HG02642 (cell line): ENCODE data around the gene TMOD4.

Source experiments
- ATAC-seq: cut with Tn5 transposase; IDR thresholded peaks from one replicate; pipeline ENCODE4 v1.9.1; 2021; ENCODE audit warnings: mild to moderate bottlenecking; ENCODE audit not compliant: unreplicated experiment, poor library complexity

The TMOD4 gene

GRCh38 chr1:151176514-151177045 lies 799 bp upstream of the TMOD4 start:
- no peak for ATAC-seq

DNA sequence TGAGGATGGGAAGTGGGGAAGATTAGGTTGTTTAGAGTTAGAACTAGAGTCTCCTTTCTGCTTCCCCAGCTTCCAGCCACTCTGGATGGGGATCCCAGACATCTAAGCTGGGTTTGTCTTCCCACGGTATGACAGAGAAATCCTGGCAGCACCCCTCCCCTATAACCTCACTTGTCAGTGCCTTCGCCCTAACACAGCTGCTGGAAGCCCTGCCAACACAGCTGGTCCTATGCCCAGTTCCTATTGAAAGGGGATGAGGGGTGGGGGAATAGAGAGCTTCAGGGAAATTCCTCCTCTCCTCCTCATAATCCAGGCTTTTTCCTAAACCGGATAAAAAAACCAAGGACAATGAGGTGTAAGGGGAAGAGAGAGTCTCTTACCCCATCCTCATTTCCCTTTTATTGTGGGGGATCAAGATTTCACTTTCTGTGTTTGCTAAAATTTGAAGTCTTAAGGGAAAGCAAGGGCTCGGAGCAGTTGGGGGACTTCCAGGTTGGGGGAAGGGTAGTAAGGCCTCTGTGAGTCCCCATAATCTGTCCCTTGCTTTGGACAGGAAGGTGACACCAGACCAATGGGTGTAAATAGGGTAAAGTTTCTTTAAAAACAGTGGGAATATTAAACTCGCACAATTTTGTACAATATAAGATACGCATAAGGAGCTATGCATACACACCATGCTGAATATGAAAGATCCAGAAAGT lies 590 bp downstream of the TMOD4 start:
- ATAC-seq = no peak

DNA sequence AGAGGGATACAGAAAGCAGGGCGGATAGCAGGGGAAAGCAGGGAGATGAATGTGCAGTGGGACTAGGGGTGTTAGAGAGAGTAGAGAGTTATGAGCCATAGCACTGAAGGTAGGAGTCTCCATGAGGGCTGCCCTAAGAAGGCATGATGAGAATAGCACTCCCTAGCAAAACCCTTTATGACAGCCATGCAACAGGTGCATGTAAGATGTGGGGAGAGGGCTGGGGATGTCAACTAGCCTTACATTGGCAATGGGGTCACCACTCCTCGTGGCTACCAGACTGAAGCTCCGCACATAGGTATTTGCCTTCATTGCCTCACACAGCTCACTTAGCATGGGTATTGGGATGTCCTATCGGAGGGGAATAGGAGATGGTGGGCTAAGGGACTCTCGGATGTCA lies 4.6 kb downstream of the TMOD4 start:
- no peak for ATAC-seq

DNA sequence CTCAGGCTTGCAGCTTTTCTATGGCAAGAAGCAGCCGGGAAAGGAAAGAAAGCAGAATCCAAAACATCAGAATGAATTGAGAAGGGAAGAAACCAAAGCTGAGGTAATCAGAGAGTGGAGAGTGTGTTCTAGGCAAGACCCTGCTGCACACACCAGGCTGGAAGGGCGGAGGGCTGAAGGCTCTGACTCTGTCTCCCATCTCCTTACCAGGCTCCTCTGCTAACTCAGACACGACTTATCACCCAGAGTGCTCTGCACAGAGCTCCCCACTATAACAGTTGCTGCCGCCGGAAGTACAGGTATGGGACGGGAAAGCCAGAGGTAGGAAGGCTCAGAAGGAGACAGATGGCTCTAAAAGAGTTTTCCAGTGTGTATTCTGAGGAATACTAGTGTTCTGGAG lies 8.7 kb downstream of the TMOD4 start:
- ATAC-seq = no peak

- no peak for ATAC-seq
Observed at GRCh38 chr1:151166505-151166956, 9.2 kb downstream of the TMOD4 start.

DNA sequence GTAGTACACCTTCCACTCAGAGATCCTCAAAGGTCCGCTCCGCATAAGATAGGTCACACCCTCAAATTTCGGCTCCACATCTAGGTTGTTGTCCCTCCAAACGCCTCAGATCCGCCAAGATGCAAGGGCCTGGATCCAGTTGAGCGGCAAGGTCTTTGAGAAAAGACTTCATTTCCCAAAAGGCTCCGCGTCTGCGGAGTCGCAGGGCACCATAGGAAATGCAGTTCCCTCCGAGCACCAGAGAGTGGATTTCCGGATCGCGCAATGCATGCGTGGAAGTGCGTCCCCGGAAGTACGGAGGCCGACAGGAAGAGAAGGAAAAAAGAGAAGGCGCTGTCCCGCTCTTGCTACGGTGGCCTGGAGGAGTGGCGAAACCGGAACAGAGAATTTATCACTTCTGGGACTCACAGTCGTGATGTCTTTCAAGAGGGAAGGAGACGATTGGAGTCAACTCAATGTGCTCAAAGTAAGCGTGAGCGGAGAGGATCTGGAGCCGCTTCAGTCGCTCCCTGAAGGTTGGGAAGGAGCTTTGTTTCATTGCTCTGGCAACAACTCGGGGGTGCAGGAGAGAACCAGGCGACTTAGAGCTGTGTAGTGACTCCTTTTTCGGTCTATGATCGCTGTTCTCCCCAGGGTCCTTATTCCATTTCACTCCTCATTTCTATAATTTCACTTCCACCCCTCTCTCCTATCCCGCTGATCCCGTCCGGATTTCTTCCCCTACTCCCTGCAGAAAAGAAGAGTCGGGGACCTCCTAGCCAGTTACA lies 9.9 kb downstream of the TMOD4 start, which contains the start of the genes LYSMD1 and SCNM1:
Gene LYSMD1, minus strand, starts transcription at position 165 of the 767 bp plus-strand sequence. CDS start 644 bp downstream, outside the sequence.
Gene SCNM1, plus strand, starts transcription at position 407 of the 767 bp plus-strand sequence. Its CDS starts 9 bp downstream, at position 416.
- peak; percentile 88 for ATAC-seq

DNA sequence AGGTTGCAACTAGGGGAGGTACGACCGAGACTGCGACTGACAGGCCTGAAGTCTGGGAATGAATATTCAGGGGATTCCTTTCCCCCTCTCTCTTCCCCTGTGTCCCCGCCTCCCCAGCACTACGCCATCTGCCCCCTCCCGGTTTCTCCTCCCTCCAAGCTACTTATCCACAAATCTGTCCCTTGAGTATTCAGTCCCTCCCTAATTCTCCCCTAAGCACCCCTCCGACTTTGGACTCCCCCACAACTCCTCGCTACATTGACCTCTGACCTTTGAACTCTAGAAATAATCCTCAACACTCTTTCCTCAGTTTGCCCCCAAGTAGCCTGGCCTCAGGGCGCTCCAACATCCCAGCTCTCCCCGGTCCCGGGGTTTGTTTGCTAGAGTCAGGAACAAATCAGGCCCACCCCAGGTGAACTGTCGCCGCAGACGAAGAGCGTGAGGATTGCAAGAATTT lies 10.5 kb downstream of the TMOD4 start:
- no peak for ATAC-seq

DNA sequence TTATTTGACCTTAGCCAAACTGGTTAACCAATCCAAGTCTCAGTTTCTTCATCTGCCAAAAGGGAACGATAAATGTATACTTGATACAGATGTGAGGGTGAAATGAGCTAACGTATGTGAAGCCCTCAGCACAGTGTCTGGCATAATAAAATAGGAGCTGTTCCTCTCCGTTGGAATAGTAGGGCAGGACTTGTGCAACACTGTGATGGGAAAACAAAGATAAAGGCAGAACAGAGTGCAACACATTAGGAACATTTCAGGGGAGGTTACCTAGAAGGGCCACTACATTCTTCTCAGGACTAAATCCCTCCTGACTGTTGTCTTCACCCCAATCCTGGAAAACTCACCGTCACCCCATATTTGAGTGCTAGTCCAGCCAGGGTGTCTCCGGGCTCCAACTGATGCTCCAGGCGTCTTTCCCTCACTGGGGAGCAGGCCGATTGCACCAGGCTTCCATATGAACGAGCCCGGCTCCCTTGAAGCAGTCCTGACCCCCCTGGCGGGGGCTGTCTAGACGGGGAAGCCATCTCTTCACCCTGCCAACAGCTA lies 11.0 kb downstream of the TMOD4 start:
- ATAC-seq = no peak

DNA sequence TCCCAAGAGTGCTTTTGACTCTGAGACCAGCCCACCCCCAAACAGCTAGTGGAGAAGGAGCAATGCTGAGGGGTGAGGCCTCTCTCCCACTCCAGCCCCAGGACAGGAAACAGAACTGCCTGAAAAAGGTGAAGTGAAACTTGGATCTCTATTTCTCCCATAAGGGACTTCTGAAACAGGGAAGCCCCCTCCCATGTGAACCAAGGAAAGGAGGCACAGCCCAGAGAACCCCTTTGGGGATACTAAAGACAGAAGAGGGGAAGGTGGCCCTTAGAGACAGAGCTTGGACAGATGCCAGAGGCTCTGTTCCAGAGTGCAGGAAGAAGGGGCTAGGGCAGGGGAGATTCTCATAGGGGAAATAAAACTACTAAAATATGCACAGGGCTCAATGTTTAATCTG lies 16.4 kb downstream of the TMOD4 start:
- ATAC-seq = no peak

DNA sequence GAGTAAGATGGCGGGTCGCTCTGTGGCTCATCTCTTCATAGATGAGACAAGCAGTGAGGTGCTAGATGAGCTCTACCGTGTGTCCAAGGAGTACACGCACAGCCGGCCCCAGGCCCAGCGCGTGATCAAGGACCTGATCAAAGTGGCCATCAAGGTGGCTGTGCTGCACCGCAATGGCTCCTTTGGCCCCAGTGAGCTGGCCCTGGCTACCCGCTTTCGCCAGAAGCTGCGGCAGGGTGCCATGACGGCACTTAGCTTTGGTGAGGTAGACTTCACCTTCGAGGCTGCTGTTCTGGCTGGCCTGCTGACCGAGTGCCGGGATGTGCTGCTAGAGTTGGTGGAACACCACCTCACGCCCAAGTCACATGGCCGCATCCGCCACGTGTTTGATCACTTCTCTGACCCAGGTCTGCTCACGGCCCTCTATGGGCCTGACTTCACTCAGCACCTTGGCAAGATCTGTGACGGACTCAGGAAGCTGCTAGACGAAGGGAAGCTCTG lies 17.0 kb downstream of the TMOD4 start:
- no peak for ATAC-seq

DNA sequence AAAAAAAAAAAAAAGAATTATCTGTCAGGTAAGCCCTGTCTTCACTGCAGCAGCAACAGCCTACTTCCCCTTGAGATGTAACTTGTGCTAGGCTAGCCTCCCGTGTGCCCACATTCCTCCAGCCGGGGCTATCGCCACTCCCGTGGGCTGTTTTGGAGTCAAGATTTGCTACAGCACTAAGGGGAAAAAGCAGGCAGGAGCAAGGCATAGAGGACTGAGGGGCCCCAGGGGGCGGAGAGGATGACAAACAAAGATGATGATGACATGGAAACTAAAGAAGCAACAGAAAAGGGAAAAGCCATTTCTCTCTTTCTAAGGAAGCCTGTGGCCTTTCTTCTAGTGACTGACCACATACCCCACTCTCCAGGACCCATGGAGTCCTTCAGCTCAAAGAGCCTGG lies 17.5 kb downstream of the TMOD4 start:
- no peak for ATAC-seq

DNA sequence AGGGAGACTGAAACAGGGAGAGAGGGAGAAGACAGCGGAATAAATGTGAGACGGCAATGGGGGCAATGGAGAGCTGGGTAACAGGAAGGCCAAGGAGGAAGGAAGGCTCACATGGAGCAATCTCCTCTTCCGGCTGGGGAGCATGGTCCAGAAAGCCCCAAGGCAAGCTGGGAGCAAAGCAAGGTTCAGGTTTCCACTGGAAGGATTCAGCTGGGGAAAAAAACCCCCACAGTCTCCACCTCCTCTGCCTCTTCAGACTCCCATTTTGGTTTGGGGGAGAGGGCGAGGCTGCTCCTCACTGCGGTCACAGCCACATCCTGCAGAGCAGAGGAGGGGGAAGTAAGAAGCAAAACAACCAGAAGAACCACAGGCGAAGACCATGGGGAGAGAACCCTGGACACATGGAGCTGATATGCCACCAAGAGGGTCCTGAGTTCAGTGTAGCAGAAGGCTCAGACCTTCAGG lies 18.7 kb downstream of the TMOD4 start:
- ATAC-seq = peak; percentile 26

DNA sequence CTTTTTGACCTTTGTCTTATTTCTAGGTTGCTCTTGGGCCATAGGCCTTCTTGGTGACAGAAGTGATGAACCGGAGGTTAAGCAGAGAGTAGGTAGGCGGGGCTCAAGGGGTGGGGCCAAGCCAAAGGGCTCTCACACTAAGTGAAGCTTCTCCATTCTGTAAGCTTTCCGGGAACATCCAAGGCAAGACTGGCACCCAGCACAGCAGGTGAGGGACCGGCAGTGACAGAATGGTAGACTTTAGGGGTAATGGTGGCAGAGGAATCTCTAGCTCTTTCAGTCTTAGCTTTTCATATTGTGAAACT lies 19.3 kb downstream of the TMOD4 start, which contains the start of gene TNFAIP8L2:
Gene TNFAIP8L2, plus strand, starts transcription at position 135 of the 305 bp plus-strand sequence. CDS start 2,049 bp downstream, outside the sequence.
- ATAC-seq = peak; percentile 69

DNA sequence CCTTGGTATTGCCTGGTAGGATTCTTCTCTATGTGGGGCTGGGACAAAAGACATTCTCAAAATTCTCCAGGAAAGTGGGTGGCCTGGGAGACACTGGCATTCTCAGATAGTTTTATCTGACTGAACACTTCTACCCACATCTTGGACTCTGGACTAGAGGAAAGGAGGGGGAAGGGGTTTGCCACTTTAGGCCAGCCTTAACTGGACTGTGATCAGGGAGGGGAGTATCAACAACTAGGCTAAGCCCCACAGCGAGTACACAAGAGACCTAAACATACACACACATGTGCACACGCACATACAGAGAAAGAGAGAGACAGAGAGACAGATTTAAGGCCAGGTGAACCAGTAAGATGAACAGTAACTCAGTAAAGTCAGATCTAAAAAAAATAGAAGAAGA lies 28.1 kb downstream of the TMOD4 start:
- ATAC-seq = no peak

GRCh38 chr1:151147132-151147503 lies 28.7 kb downstream of the TMOD4 start:
- peak; percentile 4 for ATAC-seq

GRCh38 chr1:151146412-151147131 lies 29.2 kb downstream of the TMOD4 start, which contains the start of gene SEMA6C:
TSS of gene SEMA6C (minus strand) at chr1:151146631. CDS start at chr1:151142621, 4,010 bp downstream.
- ATAC-seq = peak; percentile 99

DNA sequence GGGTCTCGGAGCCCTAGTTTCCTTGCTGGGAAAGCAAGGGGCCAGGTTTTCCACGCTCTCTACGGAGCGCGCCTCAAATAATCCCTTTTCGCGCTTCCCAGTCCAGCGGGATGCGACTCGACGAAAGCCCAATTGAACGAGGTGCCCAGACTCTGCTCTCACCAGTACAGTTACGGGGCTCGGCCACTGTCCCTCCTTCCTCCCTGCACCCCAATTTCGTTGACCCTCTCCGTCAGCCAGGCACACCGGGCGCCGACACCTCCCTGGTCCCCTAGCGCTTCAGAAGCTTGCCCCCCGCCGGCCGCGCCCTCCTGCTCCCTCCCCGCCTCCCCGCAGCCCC lies 29.7 kb downstream of the TMOD4 start:
- ATAC-seq = peak; percentile 4

DNA sequence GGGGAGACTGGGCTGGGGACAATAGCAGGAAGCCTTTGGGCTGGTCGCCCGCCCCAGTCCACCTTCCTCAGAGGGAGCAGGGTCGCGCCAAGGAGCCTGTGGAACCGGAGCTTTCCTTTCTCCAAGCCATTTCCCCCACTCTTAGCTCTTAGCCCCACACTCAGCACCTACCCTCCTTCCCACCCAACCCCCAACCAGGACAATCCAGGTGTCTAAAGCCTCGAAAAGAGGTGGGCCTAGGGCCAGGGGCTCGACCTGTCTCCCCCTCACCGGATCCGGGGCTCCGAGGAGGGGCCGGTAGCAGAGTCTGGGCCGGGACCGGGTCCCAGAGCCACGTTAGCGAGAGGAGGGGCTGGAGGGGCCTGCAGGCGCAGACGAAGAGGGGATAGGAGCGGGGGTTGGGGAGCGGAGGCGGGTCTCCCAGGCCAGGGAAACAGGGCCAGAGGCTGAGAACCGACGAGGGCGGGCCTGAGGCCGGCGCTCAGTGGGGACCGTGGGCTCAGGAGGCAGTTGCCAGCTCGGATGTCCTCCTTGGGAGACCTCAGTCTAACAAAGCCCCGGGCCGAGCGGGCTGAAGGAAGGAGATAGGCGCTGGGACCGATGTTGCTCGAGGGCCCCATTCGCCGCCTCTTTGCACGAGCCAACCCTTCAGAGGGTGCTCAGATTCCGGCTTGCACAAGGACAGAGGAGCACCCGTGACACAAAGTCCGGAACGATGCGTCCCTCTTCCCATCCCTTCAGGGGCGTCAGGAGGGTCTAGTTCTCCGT lies 30.3 kb downstream of the TMOD4 start:
- no peak for ATAC-seq
